Measurements from ENCODE around the gene TMC7. TPM values are rescaled to one million over a fixed set of nuclear protein-coding genes. Genes with fewer than 3 reads are reported as not detected.
"Not testable (repeated sequence)": the region's sequence is repeated elsewhere in the genome, so short reads cannot be mapped to it uniquely, and the experiment has no call there.

The TMC7 gene
- total and polyA plus RNA-seq, 4 donors, result 1.5 to 7.0 (median 3.0) TPM

- Histone ChIP-seq H3K36me3 (ENCODE audit: control insufficient read depth in 4 of 4, insufficient read depth in 4 of 4, low read length in 4 of 4) (no peaks in the 10 kb centered on the region), H3K27me3 (ENCODE audit: control insufficient read depth in 3 of 3, insufficient read depth in 3 of 3, low read length in 2 of 3) (no peaks in the 10 kb centered on the region), H3K4me3 (no peak overlapping the region), H3K4me1 (ENCODE audit: control insufficient read depth in 5 of 5, insufficient read depth in 5 of 5, low read length in 5 of 5) (no peaks in the 10 kb centered on the region), H3K27ac (ENCODE audit: low read depth in 1 of 2, low read length in 1 of 2) (no peak overlapping the region), H3K9ac (ENCODE audit: insufficient read depth in 1 of 2, low read length in 2 of 2) (no peak overlapping the region), H3K9me3 (ENCODE audit: control insufficient read depth in 4 of 4, insufficient read depth in 3 of 4, low read length in 3 of 4) (no peaks in the 10 kb centered on the region)
- WGBS, 2 donors, result 47 to 76% methylated on average over 2 of the region's 2 CpGs
- no peak for ATAC-seq (ENCODE audit: insufficient read depth, low FRiP score)
- TF ChIP-seq CTCF (IDR thresholded peaks at IDR 0.05; ENCODE audit: control extremely low read depth, extremely low read depth), result no peak
- no peak for DNase-seq
These were observed 3.8 kb upstream of the TMC7 start for GRCh38 chr16:18979936-18980335.

- ATAC-seq (ENCODE audit: insufficient read depth, low FRiP score) (no peak), DNase-seq (no peak)
- H3K9me3 ChIP-seq (ENCODE audit: control insufficient read depth in 4 of 4, insufficient read depth in 3 of 4, low read length in 3 of 4), result no peaks in the 10 kb centered on the region
- peak overlapping the region in 1 of 2 donors; percentile 76 for H3K27ac ChIP-seq (ENCODE audit: low read depth in 1 of 2, low read length in 1 of 2)
- H3K36me3 ChIP-seq (ENCODE audit: control insufficient read depth in 4 of 4, insufficient read depth in 4 of 4, low read length in 4 of 4), result no peaks in the 10 kb centered on the region
- H3K9ac ChIP-seq (ENCODE audit: insufficient read depth in 1 of 2, low read length in 2 of 2), result peak overlapping the region; percentile 61 to 63
- H3K4me3 ChIP-seq, result peak overlapping the region; percentile 43
- H3K4me1 ChIP-seq (ENCODE audit: control insufficient read depth in 5 of 5, insufficient read depth in 5 of 5, low read length in 5 of 5), result peaks cover 0 to 4% (median 0%) of the 10 kb centered on the region in 5 donors
- TF ChIP-seq CTCF (IDR thresholded peaks at IDR 0.05; ENCODE audit: control extremely low read depth, extremely low read depth), result no peak
- WGBS, 2 donors, result 67 to 78% methylated on average over 11 of the region's 11 CpGs
- H3K27me3 ChIP-seq (ENCODE audit: control insufficient read depth in 3 of 3, insufficient read depth in 3 of 3, low read length in 2 of 3), result no peaks in the 10 kb centered on the region
These were observed 786 bp downstream of the TMC7 start for GRCh38 chr16:18984435-18985005.

- H3K9me3 ChIP-seq (ENCODE audit: control insufficient read depth in 4 of 4, insufficient read depth in 3 of 4, low read length in 3 of 4); H3K36me3 ChIP-seq (ENCODE audit: control insufficient read depth in 4 of 4, insufficient read depth in 4 of 4, low read length in 4 of 4); H3K9ac ChIP-seq (ENCODE audit: insufficient read depth in 1 of 2, low read length in 2 of 2); H3K4me1 ChIP-seq (ENCODE audit: control insufficient read depth in 5 of 5, insufficient read depth in 5 of 5, low read length in 5 of 5); H3K4me3 ChIP-seq; H3K27ac ChIP-seq (ENCODE audit: low read depth in 1 of 2, low read length in 1 of 2); ATAC-seq (ENCODE audit: insufficient read depth, low FRiP score); DNase-seq; H3K27me3 ChIP-seq (ENCODE audit: control insufficient read depth in 3 of 3, insufficient read depth in 3 of 3, low read length in 2 of 3): not testable (repeated sequence)
- WGBS, 2 donors, result 84 to 93% methylated on average over 1 of the region's 1 CpG
These were observed 1.5 kb downstream of the TMC7 start for GRCh38 chr16:18985256-18985655.

GRCh38 chr16:18991731-18992130 is 8.0 kb downstream of the TMC7 start:
- not testable (repeated sequence) for H3K9me3 ChIP-seq (ENCODE audit: control insufficient read depth in 4 of 4, insufficient read depth in 3 of 4, low read length in 3 of 4); H3K9ac ChIP-seq (ENCODE audit: insufficient read depth in 1 of 2, low read length in 2 of 2); H3K27ac ChIP-seq (ENCODE audit: low read depth in 1 of 2, low read length in 1 of 2); H3K4me1 ChIP-seq (ENCODE audit: control insufficient read depth in 5 of 5, insufficient read depth in 5 of 5, low read length in 5 of 5); DNase-seq; ATAC-seq (ENCODE audit: insufficient read depth, low FRiP score); H3K4me3 ChIP-seq; H3K36me3 ChIP-seq (ENCODE audit: control insufficient read depth in 4 of 4, insufficient read depth in 4 of 4, low read length in 4 of 4); H3K27me3 ChIP-seq (ENCODE audit: control insufficient read depth in 3 of 3, insufficient read depth in 3 of 3, low read length in 2 of 3)
- 93 to 97% methylated on average over 9 of the region's 9 CpGs for WGBS, 2 donors

GRCh38 chr16:18993531-18993930 is 9.8 kb downstream of the TMC7 start:
- not testable (repeated sequence) for H3K27me3 ChIP-seq (ENCODE audit: control insufficient read depth in 3 of 3, insufficient read depth in 3 of 3, low read length in 2 of 3); H3K4me3 ChIP-seq
- WGBS, 2 donors, result 77 to 89% methylated on average over 3 of the region's 3 CpGs

GRCh38 chr16:18994181-18994580 is 10.4 kb downstream of the TMC7 start:
- H3K27ac ChIP-seq (ENCODE audit: low read depth in 1 of 2, low read length in 1 of 2), result peak overlapping the region in 1 of 2 donors; percentile 22
- not testable (repeated sequence) for H3K4me1 ChIP-seq (ENCODE audit: control insufficient read depth in 5 of 5, insufficient read depth in 5 of 5, low read length in 5 of 5); H3K4me3 ChIP-seq; ATAC-seq (ENCODE audit: insufficient read depth, low FRiP score); H3K27me3 ChIP-seq (ENCODE audit: control insufficient read depth in 3 of 3, insufficient read depth in 3 of 3, low read length in 2 of 3); H3K9me3 ChIP-seq (ENCODE audit: control insufficient read depth in 4 of 4, insufficient read depth in 3 of 4, low read length in 3 of 4); DNase-seq; H3K36me3 ChIP-seq (ENCODE audit: control insufficient read depth in 4 of 4, insufficient read depth in 4 of 4, low read length in 4 of 4); H3K9ac ChIP-seq (ENCODE audit: insufficient read depth in 1 of 2, low read length in 2 of 2)
- 75 to 89% methylated on average over 7 of the region's 7 CpGs for WGBS, 2 donors

More at GRCh38 chr16:18993531-18993930, 9.8 kb downstream of the TMC7 start:
- not testable (repeated sequence) for H3K4me1 ChIP-seq (ENCODE audit: control insufficient read depth in 5 of 5, insufficient read depth in 5 of 5, low read length in 5 of 5); H3K9ac ChIP-seq (ENCODE audit: insufficient read depth in 1 of 2, low read length in 2 of 2); H3K9me3 ChIP-seq (ENCODE audit: control insufficient read depth in 4 of 4, insufficient read depth in 3 of 4, low read length in 3 of 4); ATAC-seq (ENCODE audit: insufficient read depth, low FRiP score); H3K27ac ChIP-seq (ENCODE audit: low read depth in 1 of 2, low read length in 1 of 2); H3K36me3 ChIP-seq (ENCODE audit: control insufficient read depth in 4 of 4, insufficient read depth in 4 of 4, low read length in 4 of 4); DNase-seq

GRCh38 chr16:18995406-18995805 is 11.7 kb downstream of the TMC7 start:
- not testable (repeated sequence) for H3K27me3 ChIP-seq (ENCODE audit: control insufficient read depth in 3 of 3, insufficient read depth in 3 of 3, low read length in 2 of 3); H3K9me3 ChIP-seq (ENCODE audit: control insufficient read depth in 4 of 4, insufficient read depth in 3 of 4, low read length in 3 of 4); H3K36me3 ChIP-seq (ENCODE audit: control insufficient read depth in 4 of 4, insufficient read depth in 4 of 4, low read length in 4 of 4); ATAC-seq (ENCODE audit: insufficient read depth, low FRiP score); DNase-seq; H3K4me1 ChIP-seq (ENCODE audit: control insufficient read depth in 5 of 5, insufficient read depth in 5 of 5, low read length in 5 of 5); H3K4me3 ChIP-seq; H3K9ac ChIP-seq (ENCODE audit: insufficient read depth in 1 of 2, low read length in 2 of 2)
- WGBS, 2 donors, result 61 to 77% methylated on average over 12 of the region's 12 CpGs
- H3K27ac ChIP-seq (ENCODE audit: low read depth in 1 of 2, low read length in 1 of 2), result peak overlapping the region in 1 of 2 donors; percentile 73
